Measurements from ENCODE around the gene TCP11L2.
"Not testable (repeated sequence)": the region's sequence is repeated elsewhere in the genome, so short reads cannot be mapped to it uniquely, and the experiment has no call there.

Gene TCP11L2

DNA sequence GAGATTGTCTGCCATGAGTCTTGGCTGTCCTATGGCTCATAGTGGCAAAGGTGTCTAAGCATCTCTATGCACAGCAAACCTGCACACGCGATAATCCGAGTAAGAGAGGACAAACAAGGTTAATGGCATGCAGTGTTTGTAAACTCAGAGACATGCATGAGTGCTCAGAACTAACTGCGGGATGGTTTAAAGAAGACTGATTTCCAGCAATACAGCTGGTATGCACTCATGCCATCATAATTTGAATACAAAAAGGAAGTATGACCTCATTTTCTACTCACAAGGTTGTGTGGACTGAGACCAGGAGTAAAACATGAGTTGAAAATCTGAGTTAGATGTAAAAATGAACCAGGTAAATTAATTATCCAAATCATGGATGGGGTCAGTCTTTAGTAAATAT, 16.6 kb upstream of the TCP11L2 start:
- no peak for DNase-seq

DNA sequence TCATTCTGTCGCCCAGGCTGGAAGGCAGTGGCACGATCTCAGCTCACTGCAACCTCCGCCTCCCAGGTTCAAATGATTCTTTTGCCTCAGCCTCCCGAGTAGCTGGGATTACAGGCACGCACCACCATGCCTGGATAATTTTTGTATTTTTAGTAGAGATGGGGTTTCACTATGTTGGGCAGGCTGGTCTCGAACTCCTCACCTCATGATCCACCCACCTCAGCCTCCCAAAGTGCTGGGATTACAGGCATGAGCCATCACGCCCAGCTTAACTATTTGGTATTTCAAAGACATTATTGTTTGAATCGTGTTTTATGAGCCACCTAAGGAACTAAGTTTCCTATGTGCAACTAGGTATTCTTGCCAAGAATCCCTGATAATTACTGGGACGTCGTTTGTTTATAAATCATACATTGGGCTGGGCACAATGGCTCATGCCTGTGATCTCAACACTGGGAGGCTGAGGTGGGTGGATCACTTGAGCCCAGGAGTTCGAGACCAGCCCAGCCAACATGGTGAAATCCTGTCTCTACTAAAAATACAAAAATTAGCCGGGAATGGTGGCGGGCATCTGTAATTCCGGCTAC, 15.9 kb upstream of the TCP11L2 start:
- DNase-seq = not testable (repeated sequence)

DNA sequence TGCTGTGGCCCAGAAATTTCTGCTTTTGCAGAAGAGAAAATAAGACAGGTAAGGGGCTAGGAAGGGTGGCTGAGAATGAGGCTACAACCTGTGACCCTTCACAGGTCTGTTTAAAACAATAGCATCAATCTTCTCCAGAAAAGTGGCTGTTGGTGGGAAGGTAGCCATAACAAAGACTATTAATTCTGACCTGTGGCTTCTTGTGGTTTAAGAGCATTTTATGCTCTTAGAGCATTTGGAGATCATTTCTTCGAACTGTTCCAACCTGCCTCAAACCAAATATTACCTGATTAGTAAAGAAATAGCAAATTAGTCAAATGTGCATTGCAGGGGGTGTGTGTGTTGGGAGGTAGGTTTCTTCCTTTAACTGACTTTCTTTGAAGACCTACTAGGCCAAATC, 15.2 kb upstream of the TCP11L2 start:
- DNase-seq = no peak

DNA sequence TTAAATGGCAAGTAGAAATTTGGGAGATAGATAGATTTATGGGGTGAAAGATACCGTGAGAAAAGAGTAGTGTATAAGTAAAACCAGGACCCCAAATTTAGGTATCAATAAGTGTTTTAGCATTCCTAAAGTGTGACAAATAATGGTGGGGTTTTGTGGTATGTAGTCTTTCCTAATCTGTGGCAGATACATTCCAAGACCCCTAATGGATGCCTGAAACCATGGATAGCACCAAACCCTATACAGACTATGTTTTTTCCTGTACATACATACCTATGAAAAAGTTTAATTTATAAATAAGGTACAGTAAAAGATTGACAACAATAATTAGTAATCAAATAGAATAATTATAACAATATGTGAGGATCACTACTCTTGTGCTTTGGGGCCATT, 14.4 kb upstream of the TCP11L2 start:
- no peak for DNase-seq

DNA sequence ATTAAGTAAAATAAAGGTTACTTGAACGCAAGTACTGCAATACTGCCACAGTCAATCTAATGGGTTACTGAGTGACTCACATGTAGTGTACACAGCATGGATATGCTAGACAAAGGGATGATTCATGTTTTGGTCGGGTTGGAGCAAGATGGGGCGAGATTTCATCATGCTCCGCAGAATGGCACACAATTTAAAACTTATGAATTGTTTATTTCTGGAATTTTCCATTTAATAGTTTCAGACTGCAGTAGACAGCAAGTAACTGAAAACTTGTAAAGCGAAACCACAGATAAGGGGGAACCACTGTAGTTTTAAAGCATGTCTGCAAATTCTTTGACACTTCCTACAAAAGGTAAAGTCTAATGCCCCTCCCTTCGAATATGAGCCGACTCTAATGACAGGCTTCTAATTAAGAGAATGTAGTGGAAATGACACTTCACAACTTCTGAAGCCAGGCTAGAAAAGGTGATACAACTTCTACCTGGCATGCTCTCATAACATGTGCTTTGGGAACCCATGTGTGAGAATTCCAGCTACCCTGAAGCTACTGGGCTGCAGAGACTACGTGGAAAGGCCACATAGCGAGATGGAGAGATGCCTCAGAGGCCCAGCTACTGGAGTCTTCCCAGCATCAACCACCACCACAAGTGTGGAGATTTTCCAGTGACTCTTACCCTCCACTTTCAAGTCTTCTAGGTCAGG, 13.9 kb upstream of the TCP11L2 start:
- DNase-seq = no peak

DNA sequence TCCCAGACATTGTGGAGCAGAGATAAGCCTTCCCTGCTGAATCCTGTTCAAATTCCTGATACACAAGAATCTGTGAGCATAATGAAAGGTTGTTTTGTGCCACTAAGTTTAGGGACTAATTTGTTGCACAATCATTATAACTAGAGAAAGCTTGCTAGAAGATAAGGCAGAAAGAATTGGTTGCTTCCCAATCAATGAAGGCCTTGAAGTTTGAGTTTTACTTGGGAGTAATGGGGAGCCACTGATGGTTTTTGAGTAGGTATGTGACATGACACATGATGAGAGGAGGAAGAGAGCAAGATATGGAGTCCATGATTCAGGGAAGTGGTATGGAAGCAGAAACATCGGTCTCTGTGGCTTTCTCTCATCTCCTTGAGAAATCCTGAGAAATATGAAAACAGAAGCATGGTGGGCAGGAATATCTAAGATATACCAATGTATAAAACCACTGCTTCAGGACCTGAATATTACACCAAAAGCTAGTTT, 13.3 kb upstream of the TCP11L2 start:
- DNase-seq = no peak

DNA sequence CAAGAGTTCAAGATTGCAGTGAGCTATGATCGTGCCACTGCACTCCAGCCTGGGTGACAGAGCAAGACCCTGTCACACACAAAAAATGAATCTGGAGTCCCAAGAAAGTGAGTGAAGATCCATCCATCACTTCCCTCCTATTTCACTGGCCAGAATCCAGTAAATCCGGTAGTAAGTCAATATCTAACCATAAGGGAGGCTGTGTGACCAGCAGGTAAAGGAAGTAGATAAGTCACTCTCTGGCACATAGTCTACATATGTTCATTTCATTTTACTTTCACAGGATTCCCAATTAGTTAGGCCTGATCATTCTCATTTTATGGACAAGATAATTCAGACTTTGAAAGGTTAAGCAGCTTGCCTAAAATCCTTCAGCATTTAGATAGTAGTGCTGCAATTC, 11.9 kb upstream of the TCP11L2 start:
- no peak for DNase-seq

DNA sequence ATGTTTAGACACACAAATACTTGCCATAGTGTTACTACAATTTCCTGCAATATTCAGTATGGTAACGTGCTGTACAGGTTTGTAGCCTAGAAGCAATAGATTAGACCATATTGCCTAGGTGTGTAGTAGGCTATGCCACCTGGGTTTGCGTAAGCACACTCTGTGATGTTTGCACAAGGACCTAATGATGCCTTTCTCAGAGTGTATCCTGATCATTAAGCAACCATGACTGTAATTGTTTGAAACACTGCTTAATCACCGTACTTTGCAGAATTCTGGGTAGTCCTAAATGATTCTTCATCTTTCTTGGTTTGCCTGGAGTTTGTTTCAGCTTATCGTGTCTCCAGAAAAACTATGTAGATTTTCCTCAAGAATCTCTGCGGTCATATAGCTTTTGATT, 11.2 kb upstream of the TCP11L2 start:
- no peak for DNase-seq

DNA sequence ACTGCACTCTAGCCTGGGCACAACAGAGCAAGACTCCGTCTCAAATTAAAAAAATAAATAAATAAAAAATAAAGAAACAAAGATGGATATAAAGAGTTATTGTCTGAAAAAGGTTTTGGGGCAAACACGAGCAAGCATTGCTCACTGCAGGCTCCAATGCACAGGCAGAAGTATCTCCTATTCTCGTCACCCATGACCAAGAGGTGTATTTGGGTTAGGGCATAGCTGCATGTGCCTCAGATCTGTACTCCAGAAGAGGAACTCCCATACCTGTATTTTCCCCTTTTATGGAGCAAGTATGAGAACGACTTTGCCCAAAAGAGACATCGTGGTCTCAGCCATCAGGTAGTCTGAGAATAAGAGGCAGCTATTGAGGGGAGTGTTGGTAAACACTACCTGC, 10.2 kb upstream of the TCP11L2 start:
- no peak for DNase-seq

DNA sequence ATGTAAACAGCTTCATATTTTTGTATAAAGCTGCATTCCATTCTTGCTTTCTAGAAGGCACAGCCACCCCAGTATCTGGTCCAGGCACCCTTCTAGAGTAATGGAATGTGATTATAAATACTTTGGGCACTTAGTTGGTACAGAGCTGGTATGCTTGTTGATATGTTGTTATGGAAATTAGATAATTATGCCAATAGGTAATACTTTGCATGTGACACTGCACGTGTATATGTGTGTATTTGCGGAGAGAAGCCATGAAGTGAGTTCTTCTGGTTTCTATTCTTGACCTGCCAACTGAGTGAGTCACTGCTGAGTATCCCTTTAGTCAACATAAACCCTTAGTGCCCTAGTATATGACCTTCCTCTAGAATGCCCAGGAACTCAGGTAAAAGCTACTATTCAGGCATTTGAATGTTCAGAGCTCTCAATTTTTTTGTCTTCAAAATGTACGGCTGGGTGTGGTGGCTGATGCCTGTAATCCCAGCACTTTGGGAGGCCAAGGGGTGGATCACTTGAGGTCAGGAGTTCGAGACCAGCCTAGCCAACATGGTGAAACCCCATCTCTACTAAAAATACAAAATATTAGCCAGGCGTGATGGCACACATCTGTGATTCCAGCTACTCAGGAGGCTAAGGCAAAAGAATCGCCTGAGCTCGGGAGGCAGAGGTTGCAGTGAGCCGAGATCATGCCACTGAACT, 6.2 kb upstream of the TCP11L2 start:
- no peak for DNase-seq

DNA sequence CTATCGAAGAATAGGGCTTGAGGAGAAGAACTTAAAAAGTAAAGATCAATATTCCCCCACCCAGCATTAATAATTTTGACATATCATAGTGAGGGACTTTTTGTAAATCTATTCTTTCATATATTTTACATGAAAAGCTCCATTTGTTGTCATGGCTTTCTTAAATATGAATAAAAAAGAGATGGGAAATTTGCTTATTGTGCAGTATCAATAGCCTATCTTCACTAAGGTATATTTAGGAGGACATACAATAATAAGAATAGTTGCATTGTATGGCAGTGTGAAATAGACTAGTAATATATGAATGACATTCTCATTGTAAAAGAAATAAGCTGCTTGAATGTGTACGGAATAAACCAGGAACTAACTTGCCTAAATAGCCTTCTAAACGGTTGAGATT, 5.5 kb upstream of the TCP11L2 start:
- DNase-seq = no peak

DNA sequence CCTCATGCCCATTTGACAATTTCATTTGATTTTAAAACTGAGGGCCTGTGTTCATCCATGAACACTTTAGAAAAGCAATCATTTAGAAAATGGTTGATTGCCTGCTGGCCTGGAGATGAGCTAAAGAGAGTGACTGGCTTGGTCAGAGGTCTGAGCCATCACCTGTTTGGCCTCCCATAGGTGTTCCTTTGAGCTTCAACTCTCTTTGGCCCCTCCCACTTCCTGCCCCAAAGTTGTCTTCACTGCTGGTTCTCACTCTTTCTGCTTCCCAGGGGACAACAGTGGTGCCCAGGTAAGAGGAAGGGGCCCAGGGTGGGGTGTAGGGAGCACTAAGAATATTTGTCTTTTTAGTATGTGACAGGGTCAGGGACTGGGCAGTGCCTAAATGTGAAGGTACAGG, 4.9 kb upstream of the TCP11L2 start:
- no peak for DNase-seq

DNA sequence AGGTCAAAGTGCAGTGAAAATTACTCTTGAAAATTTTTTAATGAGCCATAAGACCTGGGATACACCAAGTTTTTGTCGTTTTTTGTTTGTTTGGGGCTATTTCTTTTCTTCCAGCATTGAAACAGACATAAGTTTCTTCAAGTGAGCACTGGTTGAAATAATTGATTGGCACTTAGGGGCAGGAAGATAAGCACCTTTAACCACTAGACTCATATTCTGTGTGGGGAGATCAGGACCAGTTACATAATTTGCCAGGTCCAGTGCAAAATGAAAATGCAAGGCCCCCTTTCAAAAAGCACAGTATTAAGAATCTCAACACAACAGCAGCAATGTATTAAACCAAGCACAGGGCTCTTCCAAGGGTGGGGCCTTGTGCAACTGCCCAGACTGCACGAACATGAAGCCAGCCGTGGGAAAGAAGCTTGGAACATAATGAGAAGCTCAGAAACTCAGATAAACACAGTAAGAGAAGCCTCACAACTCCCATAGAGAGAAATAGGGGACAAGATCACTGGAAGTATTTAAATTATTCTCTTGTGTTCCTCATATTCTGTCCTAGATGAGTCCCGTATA, 3.2 kb upstream of the TCP11L2 start:
- no peak for DNase-seq

DNA sequence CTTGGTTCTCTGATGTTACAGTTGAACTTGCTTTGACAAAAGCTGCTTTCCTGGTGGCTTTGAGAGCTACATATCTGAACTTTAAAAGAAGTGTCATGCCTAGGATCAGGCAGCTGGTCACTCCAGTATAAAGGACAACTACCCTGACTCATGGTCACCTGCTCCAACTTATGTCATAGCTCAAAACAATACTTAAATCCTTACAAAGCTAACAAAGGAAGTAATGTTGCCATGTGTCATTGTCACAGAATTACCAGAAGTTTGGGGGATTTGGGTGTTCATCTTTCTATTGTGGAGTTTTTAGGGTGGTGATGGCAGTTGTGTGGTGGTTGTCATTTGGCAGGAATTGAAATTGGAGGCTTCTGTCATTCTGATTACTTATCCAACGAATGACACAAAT, 1.8 kb upstream of the TCP11L2 start:
- no peak for DNase-seq

DNA sequence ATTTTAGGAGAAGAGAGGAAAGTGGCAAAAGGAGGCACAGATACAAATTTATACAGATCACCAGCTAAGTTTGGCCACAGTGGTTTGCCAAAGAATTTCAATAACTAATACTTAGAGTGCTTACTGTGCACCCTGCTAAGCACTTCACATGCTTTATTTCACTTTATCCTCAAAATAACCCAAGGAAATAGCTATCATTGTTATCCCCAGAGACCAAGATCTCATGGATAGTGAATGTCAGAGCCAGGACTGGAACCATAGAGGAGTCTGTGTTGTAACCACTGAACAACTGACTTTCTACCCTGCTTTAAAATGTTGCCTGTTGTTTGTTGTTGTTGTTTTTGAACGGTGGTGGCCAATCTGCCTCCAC, 1.3 kb upstream of the TCP11L2 start:
- DNase-seq = no peak

DNA sequence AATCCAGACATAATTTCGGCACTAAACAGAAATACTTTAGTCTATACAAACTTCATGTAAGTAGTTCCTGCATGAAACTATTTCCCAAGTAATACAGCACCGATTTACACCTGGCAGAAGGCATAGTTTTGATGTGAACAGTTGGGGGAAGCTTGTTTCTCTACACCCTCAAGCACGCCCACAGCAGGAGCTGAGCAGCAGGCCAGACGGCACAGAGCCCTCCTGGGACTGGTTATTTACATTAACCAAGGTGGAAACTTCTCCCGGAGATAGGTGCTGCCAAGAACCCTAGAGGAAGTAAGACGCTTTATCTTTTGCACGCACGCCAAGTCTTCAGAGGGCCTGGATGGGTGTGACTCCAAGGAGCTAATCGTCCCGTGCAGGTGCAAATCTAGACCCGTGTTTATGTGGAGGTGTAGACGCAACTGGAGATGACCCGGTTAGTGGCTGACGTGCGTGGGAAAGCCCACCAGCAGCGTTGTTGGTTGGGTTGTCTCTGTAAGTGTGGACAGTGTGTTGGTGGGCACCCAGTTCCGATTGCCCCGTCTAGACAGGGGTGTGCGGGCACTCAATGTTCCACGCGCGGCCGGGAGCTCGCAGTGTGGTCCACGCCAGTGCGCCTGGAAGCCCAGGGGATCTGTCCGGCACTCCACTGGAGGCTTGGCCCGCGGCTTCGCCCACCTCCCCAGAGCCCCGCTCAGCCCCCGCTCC, 767 bp upstream of the TCP11L2 start:
- DNase-seq = peak; percentile 76

DNA sequence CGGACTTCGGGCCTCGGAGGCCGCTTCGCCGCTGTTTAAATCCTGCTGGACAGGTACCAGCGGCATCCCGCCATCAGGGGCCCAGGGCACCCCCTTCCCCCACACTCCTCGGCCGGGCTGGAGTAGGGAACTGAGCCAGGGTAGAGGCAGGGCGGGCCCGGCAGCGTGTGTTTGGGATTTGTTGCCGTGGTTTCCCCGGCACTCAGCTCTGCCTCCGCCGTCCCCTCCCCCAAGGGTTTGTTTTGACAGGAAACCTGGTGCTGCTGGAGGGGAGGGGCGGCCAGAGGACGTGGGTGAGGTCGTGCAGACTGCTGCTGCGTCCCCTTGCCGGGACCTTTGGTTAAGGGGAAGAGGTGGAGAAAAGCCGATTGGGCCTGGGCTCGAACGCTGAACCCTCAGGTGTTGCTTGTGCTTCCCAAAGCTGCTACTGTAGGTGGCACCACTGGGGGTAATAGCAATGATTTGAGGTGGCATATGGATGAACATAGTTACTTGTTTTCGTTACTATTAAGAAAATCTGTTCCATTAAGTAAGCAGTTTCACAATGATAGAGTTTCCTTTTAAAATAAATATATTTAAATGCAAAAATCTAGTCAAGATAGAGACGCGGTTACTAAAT, 778 bp downstream of the TCP11L2 start:
- DNase-seq = peak; percentile 97

DNA sequence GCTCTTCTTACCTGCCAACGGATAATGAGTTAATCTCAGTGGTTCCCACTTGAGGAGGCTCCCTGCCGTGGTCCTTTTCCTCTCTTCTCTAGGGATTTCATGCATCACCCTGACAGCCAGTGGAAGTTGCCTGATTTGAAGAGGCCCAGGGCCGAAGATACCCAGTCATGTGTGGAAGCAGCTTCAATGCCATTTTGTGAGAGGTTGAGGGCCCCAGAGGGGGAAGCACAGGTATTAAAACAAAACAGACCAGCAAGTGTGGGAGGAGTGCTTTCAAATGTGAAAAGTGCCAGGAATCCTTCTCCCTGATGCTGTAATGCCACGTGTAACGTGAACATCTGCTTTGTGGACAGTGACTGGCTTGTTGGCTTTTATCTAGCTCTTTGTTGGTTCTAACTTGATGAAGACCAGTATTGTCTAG, 1.5 kb downstream of the TCP11L2 start:
- no peak for DNase-seq

DNA sequence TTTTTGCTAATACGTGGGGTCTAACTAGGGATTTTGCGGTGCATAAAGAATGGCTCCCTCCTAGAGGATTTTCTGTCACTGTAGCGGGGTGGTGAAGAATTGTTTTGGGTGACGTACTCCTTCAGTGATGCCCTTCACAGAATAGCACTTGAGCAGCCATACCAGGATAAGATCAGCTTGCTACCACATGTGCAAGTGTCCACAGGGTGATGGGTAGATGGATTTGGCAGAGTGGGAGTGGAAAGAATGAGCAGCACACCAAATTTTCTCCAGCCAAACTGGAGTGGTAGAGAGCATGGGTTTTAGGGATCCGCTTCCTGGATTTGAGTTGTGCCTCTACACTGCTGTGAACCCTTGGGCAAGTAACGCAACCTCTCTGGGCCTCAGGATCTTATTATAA, 2.3 kb downstream of the TCP11L2 start:
- no peak for DNase-seq

DNA sequence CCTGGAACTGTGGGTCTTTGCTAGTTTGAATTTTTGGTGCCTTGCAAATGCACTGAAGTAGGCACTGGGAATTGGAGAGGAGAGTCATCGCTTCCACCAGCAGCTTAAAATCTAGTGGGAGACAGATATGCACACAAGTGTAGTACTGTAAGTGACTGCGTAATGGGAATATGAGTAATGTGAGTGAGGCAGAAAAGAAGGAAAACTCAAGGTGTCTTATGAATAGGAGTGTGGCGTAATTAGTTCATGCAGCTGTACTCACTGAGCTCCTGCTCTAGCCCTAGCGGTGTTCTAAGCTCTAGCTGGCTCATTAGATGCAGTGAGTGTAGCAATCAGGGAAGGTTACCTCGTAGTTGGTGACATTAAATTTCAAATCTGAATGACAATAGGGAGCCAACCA, 2.8 kb downstream of the TCP11L2 start:
- no peak for DNase-seq

DNA sequence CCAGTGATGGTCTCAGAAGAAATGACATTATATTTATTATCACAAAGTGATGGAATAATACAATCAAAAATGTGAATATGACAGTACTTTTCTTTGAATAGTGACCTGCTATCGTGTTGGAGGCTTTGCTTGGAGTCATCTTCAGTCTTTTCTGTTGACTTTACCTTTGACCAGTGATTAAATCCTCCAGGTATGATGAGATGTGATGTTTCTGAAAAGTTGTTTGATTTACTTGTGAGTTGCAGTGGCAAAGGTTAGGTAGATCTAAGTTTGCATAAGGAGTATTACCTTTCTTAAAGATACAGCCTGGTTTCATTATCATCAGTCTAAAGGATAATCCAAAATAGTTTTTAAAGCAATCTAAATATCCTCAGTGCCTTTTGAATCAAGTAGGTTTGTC, 4.6 kb downstream of the TCP11L2 start:
- no peak for DNase-seq

DNA sequence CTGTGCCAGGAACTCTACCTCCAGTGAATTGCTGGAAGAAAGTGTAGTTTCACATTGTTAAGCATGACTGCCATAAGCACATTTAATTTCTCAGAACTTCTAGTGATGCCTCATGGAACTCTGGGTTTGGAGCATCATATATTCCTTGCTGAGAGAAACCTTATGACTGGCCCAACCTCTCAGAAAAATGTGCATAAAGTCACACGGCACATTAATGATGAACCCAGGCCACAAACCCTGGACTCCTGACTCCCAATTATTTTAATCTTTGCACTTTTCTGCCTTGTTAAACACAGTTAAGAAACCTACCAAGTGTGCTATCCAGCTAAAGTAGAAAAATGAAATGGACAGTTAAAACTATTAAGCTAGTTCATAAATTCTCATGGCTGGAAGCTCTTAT, 5.6 kb downstream of the TCP11L2 start:
- DNase-seq = no peak

DNA sequence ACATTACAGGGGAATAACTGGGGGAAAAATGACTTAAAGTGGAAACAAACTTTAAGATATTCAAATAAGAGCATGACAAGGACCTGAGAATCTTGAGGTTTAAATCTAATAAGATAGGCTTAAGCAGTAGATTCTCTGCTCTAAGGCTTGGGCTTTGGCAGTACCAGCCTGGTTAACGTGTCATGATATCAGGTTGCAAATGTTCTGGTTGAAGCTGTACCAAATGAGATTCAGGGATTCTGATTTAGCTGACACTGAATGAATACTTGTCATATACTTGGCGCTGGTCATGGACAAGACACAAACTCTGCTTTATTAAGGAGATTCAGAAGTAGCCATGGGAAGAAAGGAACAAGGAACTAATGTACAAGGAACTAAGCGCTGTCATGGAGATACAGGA, 6.1 kb downstream of the TCP11L2 start:
- no peak for DNase-seq

Measured in CD4-positive, alpha-beta T cell treated with Interleukin-4 for 4 hours (primary cell).